K562 (cell line): ENCODE results near the gene RBPJL. TPM values are rescaled to one million over a fixed set of nuclear protein-coding genes. Genes with fewer than 3 reads are reported as not detected.

Experiments
- ATAC-seq: fragments of 200-7000 bp; cut with Tn5 transposase; 3 replicates; pipeline ENCODE4 v1.9.1; 2020; ENCODE audit warnings: moderate library complexity
- BruUV-seq: library from RNA; stranded (reverse); fragments of 400-500 nt; replicated peaks from 2 replicates; lab custom pipeline; 2021; lab: Mats Ljungman, UMichigan
- CTCF ChIA-PET: fragments of 300-600 bp; formaldehyde crosslinking; extraction: SDS; loops from one replicate; lab custom pipeline; 2021; ENCODE audit warnings: low intra/inter-chr PET ratio; lab: Yijun Ruan, JAX
- POLR2A ChIA-PET: fragments of 300-600, 350-650 bp; sonication (Branson Sonifier 250); formaldehyde crosslinking; extraction: SDS; loops from one replicate; lab custom pipeline; 2021; ENCODE audit warnings: antibody characterized with exemption, inconsistent platforms; lab: Yijun Ruan, JAX
- DNase-seq, 4 experiments: peaks; one replicate each; pipeline versions ENCODE4 v3.0.0 to v3.0.0-alpha.2; 2011 to 2018; ENCODE audit warnings: low spot score in 3 of 4, mixed read lengths in 3 of 4; ENCODE audit errors: extremely low read depth in 1 of 4
- FAIRE-seq: peaks from 2 replicates; lab custom pipeline; 2011; peaks lifted over from hg19 to GRCh38; lab: Jason Lieb, UNC
- H2AFZ ChIP-seq: 2 replicates; pipeline ENCODE4 v1.6.0; 2011; ENCODE audit warnings: low read depth, low read length, control low read depth, inconsistent platforms
- H3K27ac ChIP-seq: fragments of 200-600 bp; 3 replicates; pipeline ENCODE4 v1.8.0; 2011; ENCODE audit warnings: low read depth, mild to moderate bottlenecking, control low read depth, inconsistent platforms, low read length, moderate library complexity, mixed read lengths; ENCODE audit errors: extremely low read depth
- H3K27me3 ChIP-seq, 2 experiments: fragments of 300-600 bp in 1 of 2; 2 replicates in 1 of 2; 3 replicates in 1 of 2; pipeline versions ENCODE4 v1.6.0 to v1.8.0; 2011; ENCODE audit warnings: inconsistent platforms in 2 of 2, low read length in 2 of 2, mild to moderate bottlenecking in 1 of 2, mixed read lengths in 1 of 2, moderate library complexity in 1 of 2; ENCODE audit not compliant: control insufficient read depth in 2 of 2, insufficient read depth in 2 of 2
- H3K36me3 ChIP-seq: fragments of 300-600 bp; 3 replicates; pipeline ENCODE4 v1.8.0; 2011; ENCODE audit warnings: mild to moderate bottlenecking, low read length, inconsistent platforms; ENCODE audit not compliant: control insufficient read depth, insufficient read depth
- H3K4me1 ChIP-seq, 2 experiments: fragments of 200-600 bp in 1 of 2; replicated peaks in 1 of 2; 2 replicates in 1 of 2; 3 replicates in 1 of 2; pipeline versions ENCODE4 v1.5.1 to v1.8.0; 2011; ENCODE audit warnings: inconsistent platforms in 2 of 2, low read length in 2 of 2, mild to moderate bottlenecking in 1 of 2, mixed read lengths in 1 of 2, moderate library complexity in 1 of 2; ENCODE audit not compliant: control insufficient read depth in 2 of 2, insufficient read depth in 2 of 2
- H3K4me2 ChIP-seq: 2 replicates; pipeline ENCODE4 v1.6.1; 2011; ENCODE audit warnings: low read length, control low read depth, inconsistent platforms, mixed read lengths; ENCODE audit not compliant: insufficient read depth
- H3K4me3 ChIP-seq: fragments of 200-600 bp; sonication (generic), shearing (Covaris generic); 2 replicates; pipeline ENCODE4 v1.5.1; 2016; ENCODE audit warnings: control low read depth, inconsistent platforms
- H3K79me2 ChIP-seq: fragments of 200-600 bp; 3 replicates; pipeline ENCODE4 v1.8.0; 2011; ENCODE audit warnings: low read length, inconsistent platforms; ENCODE audit not compliant: control insufficient read depth, insufficient read depth
- H3K9ac ChIP-seq, 2 experiments: 2 replicates each; pipeline versions ENCODE4 v1.6.0 to v1.6.1; 2011; ENCODE audit warnings: low read depth in 2 of 2, low read length in 2 of 2, control low read depth in 1 of 2, inconsistent platforms in 1 of 2, mild to moderate bottlenecking in 1 of 2, mixed read lengths in 1 of 2; ENCODE audit not compliant: insufficient read depth in 1 of 2
- H3K9me1 ChIP-seq: one replicate; pipeline ENCODE4 v1.6.0; 2011; ENCODE audit warnings: inconsistent platforms, mild to moderate bottlenecking, low read length, moderate library complexity; ENCODE audit not compliant: control insufficient read depth, insufficient read depth
- H3K9me3 ChIP-seq: replicated peaks from 2 replicates; pipeline ENCODE4 v1.5.1; 2011; ENCODE audit warnings: low read depth, low read length, inconsistent platforms; ENCODE audit not compliant: control insufficient read depth, insufficient read depth
- H4K20me1 ChIP-seq: replicated peaks from 2 replicates; pipeline ENCODE4 v1.6.1; 2011; ENCODE audit warnings: low read length, inconsistent platforms, mixed read lengths; ENCODE audit not compliant: control insufficient read depth, insufficient read depth
- CHD7 ChIP-seq: fragments of 200-600 bp; sonication (generic); IDR thresholded peaks from one replicate; pipeline ENCODE4 v1.6.1; 2012; ENCODE audit warnings: mild to moderate bottlenecking, low read depth, low read length, inconsistent platforms
- NCOR1 ChIP-seq: fragments of 450-650 bp; IDR thresholded peaks from 2 replicates; pipeline ENCODE4 v1.6.1; 2016; ENCODE audit warnings: mild to moderate bottlenecking, moderate library complexity
- PHB ChIP-seq: fragments of 250-450 bp; sonication (Bioruptor Pico); IDR thresholded peaks from 2 replicates; pipeline ENCODE4 v1.5.0; 2021
- ZBTB26 ChIP-seq: fragments of 450-650 bp; formaldehyde crosslinking; IDR thresholded peaks from 2 replicates; pipeline ENCODE4 v1.4.0; 2022; ENCODE audit warnings: missing genetic modification characterization
- ZC3H8 ChIP-seq: fragments of 450-650 bp; IDR thresholded peaks from 2 replicates; pipeline ENCODE4 v1.6.1; 2017
- WGBS: fragments of 100-300 bp; shearing (Covaris generic); methylation state at CpG from one replicate; pipeline ENCODE4 v1.1.6; 2016; ENCODE audit warnings: low coverage, mixed read lengths; ENCODE audit not compliant: insufficient coverage; ENCODE audit errors: missing lambda C conversion rate; 5-methylcytosine and 5-hydroxymethylcytosine counted together
- in situ Hi-C: fragments of 300-500 bp; cut with MboI; formaldehyde crosslinking; loops from 4 replicates; pipeline ENCODE4 v1.15.0; 2018; ENCODE audit warnings: inconsistent platforms, mixed read lengths
- intact Hi-C: fragments of 100-400 bp; cut with micrococcal nuclease; formaldehyde crosslinking; loops from 2 replicates; pipeline ENCODE4 v1.14.2; 2022
- polyA plus RNA-seq, 8 experiments: library from polyadenylated mRNA; depleted of rRNA in 4 of 8; stranded (reverse) in 5 of 8; unstranded in 3 of 8; fragments of >200 nt; fragmentation: Nextera tagmentation in 2 of 8; fragmentation: Illumina TruSeq in 1 of 8; extraction: Ambion mirVana in 2 of 8; extraction: Trizol in 1 of 8; gene quantifications; 2 replicates each; pipeline versions ENCODE4 v1.2.1 to v1.2.3, GENCODE V29; 2011 to 2014; ENCODE audit warnings: inconsistent platforms in 1 of 8, missing spikeins in 1 of 8
- total RNA-seq, 7 experiments: library from RNA; depleted of rRNA in 6 of 7; stranded (reverse); fragments of >200 nt in 6 of 7; fragmentation: Illumina TruSeq in 2 of 7; extraction: Trizol in 2 of 7; gene quantifications; 2 replicates each; pipeline versions ENCODE4 v1.2.1 to v1.2.3, GENCODE V29; 2011 to 2021; ENCODE audit warnings: low replicate concordance in 1 of 7
- TF ChIP-seq, protein P1 (sequence below): fragments of 150-350 bp; conservative IDR thresholded peaks from 2 replicates; pipeline ENCODE4 v1.6.1; 2014; ENCODE audit warnings: low read length

RBPJL gene
- total and polyA plus RNA-seq, 9 of the 15 experiments (the other 6 are each of a cell fraction or from before 2014, with no cell fraction given): not detected

DNA sequence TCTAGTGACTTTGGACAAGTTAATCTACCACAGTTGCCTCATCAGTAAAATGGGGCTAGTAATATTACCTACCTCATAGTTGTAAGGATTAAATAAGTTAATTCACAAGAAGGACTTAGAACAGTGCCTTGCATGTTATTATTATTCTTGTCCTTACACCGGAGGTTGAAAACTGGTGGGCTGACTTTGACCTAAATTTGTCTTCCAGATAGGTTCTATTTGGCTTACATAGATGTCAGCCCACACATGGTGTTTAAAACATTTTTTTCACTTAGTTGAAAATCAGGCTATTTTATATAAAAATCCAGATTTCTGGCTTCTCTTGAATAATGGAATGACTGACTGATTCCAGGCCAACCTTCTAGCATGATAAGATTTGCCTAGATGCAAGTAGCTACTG, 59.6 kb downstream of the RBPJL start:
- POLR2A ChIA-PET: interaction anchor here (0.7 to 1.1 kb wide), 2 partner anchors 22 to 87 kb away, joined by 3 to 7 read pairs; no protein-coding TSS in a partner anchor
- BruUV-seq: no TSS peak
- no peak for FAIRE-seq
- TF ChIP-seq CHD7 (no peak), ZBTB26 (CRISPR knock-in tag) (no peak), ZC3H8 (no peak), PHB (CRISPR knock-in tag) (no peak), NCOR1 (no peak)
- TF ChIP-seq, protein P1, sequence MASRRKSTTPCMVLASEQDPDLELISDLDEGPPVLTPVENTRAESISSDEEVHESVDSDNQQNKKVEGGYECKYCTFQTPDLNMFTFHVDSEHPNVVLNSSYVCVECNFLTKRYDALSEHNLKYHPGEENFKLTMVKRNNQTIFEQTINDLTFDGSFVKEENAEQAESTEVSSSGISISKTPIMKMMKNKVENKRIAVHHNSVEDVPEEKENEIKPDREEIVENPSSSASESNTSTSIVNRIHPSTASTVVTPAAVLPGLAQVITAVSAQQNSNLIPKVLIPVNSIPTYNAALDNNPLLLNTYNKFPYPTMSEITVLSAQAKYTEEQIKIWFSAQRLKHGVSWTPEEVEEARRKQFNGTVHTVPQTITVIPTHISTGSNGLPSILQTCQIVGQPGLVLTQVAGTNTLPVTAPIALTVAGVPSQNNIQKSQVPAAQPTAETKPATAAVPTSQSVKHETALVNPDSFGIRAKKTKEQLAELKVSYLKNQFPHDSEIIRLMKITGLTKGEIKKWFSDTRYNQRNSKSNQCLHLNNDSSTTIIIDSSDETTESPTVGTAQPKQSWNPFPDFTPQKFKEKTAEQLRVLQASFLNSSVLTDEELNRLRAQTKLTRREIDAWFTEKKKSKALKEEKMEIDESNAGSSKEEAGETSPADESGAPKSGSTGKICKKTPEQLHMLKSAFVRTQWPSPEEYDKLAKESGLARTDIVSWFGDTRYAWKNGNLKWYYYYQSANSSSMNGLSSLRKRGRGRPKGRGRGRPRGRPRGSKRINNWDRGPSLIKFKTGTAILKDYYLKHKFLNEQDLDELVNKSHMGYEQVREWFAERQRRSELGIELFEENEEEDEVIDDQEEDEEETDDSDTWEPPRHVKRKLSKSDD: no peak

More for the DNA sequence above, 59.6 kb downstream of the RBPJL start:
- WGBS: 95% methylated on average over 1 of the region's 1 CpG
- in situ Hi-C loops (loop anchor here (5.0 kb wide), 1 partner anchor 44 kb away; no protein-coding TSS in a partner anchor), intact Hi-C loops (loop anchor here (10.0 kb wide), 1 partner anchor 609 kb away; the partner anchor contains the start of gene ZNF335)
- Histone ChIP-seq H4K20me1 (no peaks in the 10 kb centered on the region), H3K27ac (no peak overlapping the region), H3K79me2 (peaks cover 20% of the 10 kb centered on the region), H3K9me3 (no peaks in the 10 kb centered on the region), H3K4me2 (no peak overlapping the region), H3K9me1 (no peaks in the 10 kb centered on the region), H3K27me3 (no peaks in the 10 kb centered on the region), H3K4me3 (no peak overlapping the region), H3K4me1 (peaks cover 10 to 11% of the 10 kb centered on the region in 2 experiments; a peak in 4 of 5 replicates), H2AFZ (no peak overlapping the region), H3K9ac (no peak overlapping the region), H3K36me3 (peaks cover 39% of the 10 kb centered on the region)
- CTCF ChIA-PET: no interaction called here
- DNase-seq (no peak), ATAC-seq (no peak)
